OCI-LY7 (cell line): ENCODE results near the gene GSK3B. TPM values are rescaled to one million over a fixed set of nuclear protein-coding genes. Genes with fewer than 3 reads are reported as not detected.

Source experiments
- BruUV-seq: library from RNA; stranded (reverse); fragments of 400-500 nt; replicated peaks from 2 replicates; lab custom pipeline; 2021; lab: Mats Ljungman, UMichigan
- CTCF ChIA-PET: fragments of 300-600 bp; sonication (Branson Sonifier 250); formaldehyde crosslinking; loops from one replicate; lab custom pipeline; 2022; ENCODE audit warnings: antibody characterized with exemption; ENCODE audit not compliant: unreplicated experiment; lab: Charles Lee
- POLR2A ChIA-PET: fragments of 300-600 bp; sonication (Branson Sonifier 250); formaldehyde crosslinking; loops from one replicate; lab custom pipeline; 2022; ENCODE audit warnings: antibody characterized with exemption; lab: Charles Lee
- DNase-seq: peaks from one replicate; pipeline ENCODE4 v3.0.0-alpha.2; 2015; ENCODE audit warnings: low spot score
- H2AFZ ChIP-seq: fragments of 200-600 bp; sonication (generic), shearing (Covaris generic); 2 replicates; pipeline ENCODE4 v1.6.1; 2014; ENCODE audit warnings: mild to moderate bottlenecking, antibody characterized with exemption, low read length, moderate library complexity
- H3K27ac ChIP-seq: fragments of 200-600 bp; sonication (generic); 2 replicates; pipeline ENCODE4 v1.5.1; 2014; ENCODE audit warnings: mixed run types, low read depth, mild to moderate bottlenecking, moderate library complexity, low read length, inconsistent platforms; ENCODE audit not compliant: poor library complexity, severe bottlenecking
- H3K36me3 ChIP-seq: fragments of 200-600 bp; sonication (generic); 2 replicates; pipeline ENCODE4 v1.6.1; 2014; ENCODE audit warnings: mild to moderate bottlenecking, antibody characterized with exemption, low read length, moderate library complexity, mixed read lengths; ENCODE audit not compliant: insufficient read depth
- H3K4me1 ChIP-seq: fragments of 200-600 bp; sonication (generic); 2 replicates; pipeline ENCODE4 v1.5.1; 2014; ENCODE audit warnings: mild to moderate bottlenecking, low read length; ENCODE audit not compliant: insufficient read depth, poor library complexity, severe bottlenecking
- H3K4me2 ChIP-seq: fragments of 200-600 bp; sonication (generic); 2 replicates; pipeline ENCODE4 v1.6.1; 2014; ENCODE audit warnings: mild to moderate bottlenecking, low read length
- H3K4me3 ChIP-seq: fragments of 200-600 bp; sonication (generic); 2 replicates; pipeline ENCODE4 v1.5.1; 2014; ENCODE audit warnings: mild to moderate bottlenecking, low read depth, low read length; ENCODE audit not compliant: poor library complexity, severe bottlenecking
- H3K79me2 ChIP-seq: fragments of 200-600 bp; sonication (generic); 2 replicates; pipeline ENCODE4 v1.6.1; 2016; ENCODE audit warnings: low read depth, mild to moderate bottlenecking, low read length, moderate library complexity, mixed read lengths; ENCODE audit not compliant: insufficient read depth
- H3K9me2 ChIP-seq: fragments of 200-600 bp; sonication (generic); 2 replicates; pipeline ENCODE4 v1.6.1; 2016; ENCODE audit warnings: mild to moderate bottlenecking, low read length, mixed read lengths; ENCODE audit not compliant: insufficient read depth
- H3K9me3 ChIP-seq: fragments of 200-600 bp; sonication (generic); 2 replicates; pipeline ENCODE4 v1.6.1; 2014; ENCODE audit warnings: mild to moderate bottlenecking, mixed run types, low read length, mixed read lengths
- H4K20me1 ChIP-seq: fragments of 200-600 bp; sonication (generic); 2 replicates; pipeline ENCODE4 v1.6.1; 2014; ENCODE audit warnings: mild to moderate bottlenecking, antibody characterized with exemption, low read length, moderate library complexity, mixed read lengths; ENCODE audit not compliant: insufficient read depth
- CTCF ChIP-seq: fragments of 200-600 bp; sonication (generic); conservative IDR thresholded peaks from 2 replicates; pipeline ENCODE4 v1.5.1; 2014; ENCODE audit warnings: mild to moderate bottlenecking, antibody characterized with exemption, low read length, moderate library complexity, mixed read lengths
- EZH2phosphoT487 ChIP-seq: fragments of 200-600 bp; sonication (generic); IDR thresholded peaks from 2 replicates; pipeline ENCODE4 v1.6.1; 2018; ENCODE audit warnings: low read depth, borderline replicate concordance, mild to moderate bottlenecking, mixed run types, antibody characterized with exemption, low read length, moderate library complexity, mixed read lengths
- intact Hi-C: fragments of 100-400 bp; cut with micrococcal nuclease; formaldehyde crosslinking; loops from one replicate; pipeline ENCODE4 v1.10.0; 2022; ENCODE audit not compliant: unreplicated experiment
- total RNA-seq, 2 experiments: library from RNA; depleted of rRNA in 1 of 2; stranded (reverse); fragments of >200 nt in 1 of 2; shearing (Covaris generic) in 1 of 2; gene quantifications; 2 replicates each; pipeline ENCODE4 v1.2.3, GENCODE V29; 2014 to 2022

GSK3B gene
- total RNA-seq, 2 experiments from 2014 or later, result 26.6 to 40.9 TPM

- H3K9me3 ChIP-seq, result no peaks in the 10 kb centered on the region
- H3K27ac ChIP-seq, result no peak overlapping the region
- H3K4me1 ChIP-seq, result no peaks in the 10 kb centered on the region
- no TSS peak for BruUV-seq
- ChIA-PET POLR2A (interaction anchor here (1.0 kb wide), 2 partner anchors 8 to 11 kb away, joined by 3 to 6 read pairs; no protein-coding TSS in a partner anchor), CTCF (no interaction called here)
- no peaks in the 10 kb centered on the region for H3K9me2 ChIP-seq
- intact Hi-C loops, result no loop called here
- TF ChIP-seq EZH2phosphoT487 (no peak), CTCF (no peak)
- no peak overlapping the region for H2AFZ ChIP-seq
- H3K79me2 ChIP-seq, result no peaks in the 10 kb centered on the region; the same call in 1 of the 2 replicates
- H4K20me1 ChIP-seq, result no peaks in the 10 kb centered on the region
- DNase-seq, result no peak
- no peak overlapping the region for H3K4me3 ChIP-seq
- H3K4me2 ChIP-seq, result no peak overlapping the region
- H3K36me3 ChIP-seq, result peaks cover 7% of the 10 kb centered on the region
Observed at GRCh38 chr3:119964294-119964693, 130.0 kb downstream of the GSK3B start.

GRCh38 chr3:119955972-119956371, 138.3 kb downstream of the GSK3B start:
- no peaks in the 10 kb centered on the region for H3K9me2 ChIP-seq
- no peaks in the 10 kb centered on the region for H4K20me1 ChIP-seq
- no peaks in the 10 kb centered on the region for H3K36me3 ChIP-seq
- BruUV-seq, result no TSS peak
- H3K4me3 ChIP-seq, result no peak overlapping the region
- no peak for DNase-seq
- no peak overlapping the region for H3K27ac ChIP-seq
- intact Hi-C loops, result no loop called here
- H3K79me2 ChIP-seq, result no peaks in the 10 kb centered on the region; the same call in 1 of the 2 replicates
- no peaks in the 10 kb centered on the region for H3K4me1 ChIP-seq
- TF ChIP-seq CTCF (no peak), EZH2phosphoT487 (no peak)
- ChIA-PET POLR2A (no interaction called here), CTCF (no interaction called here)
- H2AFZ ChIP-seq, result no peak overlapping the region
- H3K9me3 ChIP-seq, result no peaks in the 10 kb centered on the region
- H3K4me2 ChIP-seq, result no peak overlapping the region

- CTCF ChIA-PET, result no interaction called here
- no peaks in the 10 kb centered on the region; the same call in 1 of the 2 replicates for H3K79me2 ChIP-seq
- POLR2A ChIA-PET, result interaction anchor here (0.7 kb wide), 1 partner anchor 49 kb away, joined by 3 read pairs; no protein-coding TSS in a partner anchor
- no peak overlapping the region for H2AFZ ChIP-seq
- no peak for TF ChIP-seq EZH2phosphoT487
- no peak for TF ChIP-seq CTCF
- H3K4me2 ChIP-seq, result no peak overlapping the region
- intact Hi-C loops, result no loop called here
- no peaks in the 10 kb centered on the region for H3K9me2 ChIP-seq
- H3K4me1 ChIP-seq, result no peaks in the 10 kb centered on the region
- no peak overlapping the region for H3K27ac ChIP-seq
- no peak overlapping the region for H3K4me3 ChIP-seq
- H3K9me3 ChIP-seq, result no peaks in the 10 kb centered on the region
- no TSS peak for BruUV-seq
- no peak for DNase-seq
- H3K36me3 ChIP-seq, result no peaks in the 10 kb centered on the region
- H4K20me1 ChIP-seq, result no peaks in the 10 kb centered on the region
Observed at GRCh38 chr3:119950666-119951325, 143.5 kb downstream of the GSK3B start.
